ENCODE measurements around the gene SLC10A3.

Gene SLC10A3

GRCh38 chrX:154450312-154450711, 40.1 kb downstream of the SLC10A3 start:
- peak in 18 of 42 donors; percentile 22 to 71 (median 49) for DNase-seq

GRCh38 chrX:154449618-154450017, 40.8 kb downstream of the SLC10A3 start:
- intact Hi-C loops (cut with DNase I): no loop called here

More at GRCh38 chrX:154450312-154450711, 40.1 kb downstream of the SLC10A3 start:
- intact Hi-C loops (cut with DNase I): no loop called here

GRCh38 chrX:154448484-154448883, 41.9 kb downstream of the SLC10A3 start:
- intact Hi-C loops (cut with DNase I): no loop called here
- no peak for DNase-seq

More at GRCh38 chrX:154449618-154450017, 40.8 kb downstream of the SLC10A3 start:
- DNase-seq: no peak

DNA sequence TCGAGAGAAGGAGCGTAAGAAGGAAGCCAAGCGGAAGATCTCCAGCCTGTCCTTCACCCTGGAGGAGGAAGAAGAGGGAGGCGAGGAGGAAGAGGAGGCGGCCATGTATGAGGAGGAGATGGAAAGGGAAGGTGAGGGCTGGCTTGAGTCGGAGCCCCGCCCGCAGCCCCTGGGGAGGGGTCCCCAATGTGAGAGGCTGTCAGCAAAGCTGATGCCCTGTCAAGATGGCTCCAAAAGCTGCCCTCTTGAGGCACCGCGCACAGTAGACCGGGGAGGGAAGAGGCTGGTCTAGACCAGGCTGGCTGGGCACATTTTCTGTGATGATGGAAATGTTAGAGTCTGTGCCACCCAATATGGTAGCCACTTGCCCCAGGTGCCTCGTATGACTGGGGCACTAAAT, 44.0 kb downstream of the SLC10A3 start:
- no peak for DNase-seq
- intact Hi-C loops (cut with DNase I): no loop called here

- DNase-seq: no peak
- intact Hi-C loops (cut with DNase I): no loop called here
These were observed 44.7 kb downstream of the SLC10A3 start for GRCh38 chrX:154445776-154446175.

- intact Hi-C loops (cut with DNase I): no loop called here
- DNase-seq: no peak
These were observed 45.6 kb downstream of the SLC10A3 start for GRCh38 chrX:154444755-154445246.

DNA sequence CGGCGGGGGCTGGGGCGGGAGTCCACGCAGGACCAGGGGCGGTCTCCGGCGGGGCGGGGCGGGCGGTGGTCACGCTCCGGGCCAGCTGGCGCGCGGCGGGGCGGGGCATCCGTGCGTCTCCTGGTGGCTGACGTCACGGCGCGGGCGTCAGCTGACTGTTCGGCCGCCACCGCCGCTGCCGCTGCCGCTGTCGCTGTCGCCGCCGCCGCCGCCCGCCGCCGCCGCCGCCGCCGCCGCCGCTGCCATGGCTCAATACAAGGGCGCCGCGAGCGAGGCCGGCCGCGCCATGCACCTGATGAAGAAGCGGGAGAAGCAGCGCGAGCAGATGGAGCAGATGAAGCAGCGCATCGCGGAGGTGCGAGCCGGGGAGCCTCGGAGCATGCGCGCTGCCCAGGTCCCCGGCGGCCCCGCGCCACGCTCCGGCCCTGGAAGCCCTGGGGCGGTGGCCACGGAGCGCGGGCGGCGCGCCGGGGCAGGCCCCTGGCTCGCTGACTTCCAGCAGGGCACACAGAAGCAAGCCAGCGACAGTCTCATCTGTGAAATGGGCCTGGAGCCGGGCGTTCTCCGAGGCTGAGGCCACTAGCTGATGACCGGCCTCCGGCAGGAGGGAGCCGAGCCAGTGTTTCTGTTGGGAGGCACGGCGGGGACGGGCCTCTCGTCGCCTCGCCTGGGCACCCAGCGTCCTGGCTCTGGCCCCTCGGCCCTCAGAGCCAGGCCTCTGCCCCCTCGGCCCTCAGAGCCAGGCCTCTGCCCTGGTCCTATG, 46.3 kb downstream of the SLC10A3 start, which contains the start of gene FAM50A:
FAM50A (plus strand) TSS at position 150 of the 763 bp plus-strand sequence; CDS start at position 245, 95 bp downstream.
- peak; percentile 40 to 90 (median 80) for DNase-seq
- intact Hi-C loops (cut with DNase I): no loop called here

DNA sequence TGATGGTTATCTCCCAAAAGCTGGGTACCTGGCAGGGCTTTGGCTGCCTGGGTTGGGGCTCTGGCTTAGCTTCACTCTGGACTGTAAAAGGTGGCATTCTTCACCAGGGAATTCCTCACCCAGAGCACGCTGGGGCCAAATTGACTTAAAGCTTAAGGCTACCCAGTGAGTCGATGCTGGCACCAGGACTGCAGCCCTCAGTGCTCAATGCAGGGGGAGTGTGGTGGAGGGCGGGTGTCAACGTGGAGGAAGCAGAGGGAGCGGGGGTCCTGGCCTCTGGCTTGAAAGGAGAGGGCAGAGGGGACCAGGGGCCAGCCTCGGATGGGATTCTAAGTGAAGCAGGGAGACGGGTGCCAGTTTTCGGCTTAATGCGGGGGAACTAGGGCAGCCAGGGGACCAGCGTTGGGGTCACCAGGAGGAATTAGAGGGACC, 46.9 kb downstream of the SLC10A3 start:
- intact Hi-C loops (cut with DNase I): no loop called here
- DNase-seq: peak in 2 of 42 donors; percentile 25 to 43

- intact Hi-C loops (cut with DNase I): no loop called here
These were observed 48.3 kb downstream of the SLC10A3 start for GRCh38 chrX:154441984-154442707.

GRCh38 chrX:154441564-154441963, 48.9 kb downstream of the SLC10A3 start:
- intact Hi-C loops (cut with DNase I): no loop called here
- no peak for DNase-seq

More at GRCh38 chrX:154441984-154442707, 48.3 kb downstream of the SLC10A3 start:
- DNase-seq: no peak

DNA sequence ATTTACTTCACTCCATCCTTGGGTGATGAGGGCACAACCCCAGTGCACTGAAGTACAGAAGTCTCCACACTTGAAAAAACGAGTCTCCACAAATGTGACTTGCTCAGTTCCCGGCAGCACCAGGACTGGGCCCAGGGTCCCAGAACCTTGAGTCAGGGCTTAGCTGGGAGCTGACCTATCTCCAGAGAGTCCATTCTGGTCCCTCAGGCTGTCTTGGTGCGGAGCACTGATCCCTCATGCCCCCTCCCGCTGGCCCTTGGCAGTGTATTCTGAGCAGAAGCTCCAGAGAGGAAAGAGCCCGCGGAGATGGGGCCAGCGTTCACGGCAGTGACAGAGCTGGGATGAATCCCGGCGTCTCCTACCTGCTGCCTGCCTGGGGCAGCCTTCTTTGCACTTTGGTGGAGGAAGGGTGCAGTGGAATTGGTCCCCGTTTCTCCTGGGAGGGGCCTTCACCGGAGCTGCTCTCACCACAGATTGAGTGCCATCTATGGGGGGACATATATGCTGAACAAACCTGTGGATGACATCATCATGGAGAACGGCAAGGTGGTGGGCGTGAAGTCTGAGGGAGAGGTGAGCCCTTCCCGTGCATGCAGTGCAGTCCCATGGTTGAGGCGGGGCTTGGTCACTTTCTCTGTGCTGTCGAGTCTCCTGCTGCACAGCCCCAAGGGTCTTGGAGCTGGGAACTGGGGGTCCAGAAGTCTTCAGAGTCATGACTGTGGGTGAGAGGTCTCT, 49.6 kb downstream of the SLC10A3 start:
- intact Hi-C loops (cut with DNase I): no loop called here
- DNase-seq: peak in 7 of 42 donors; percentile 30 to 59 (median 41)

GRCh38 chrX:154439841-154440240, 50.6 kb downstream of the SLC10A3 start:
- no peak for DNase-seq
- intact Hi-C loops (cut with DNase I): no loop called here

- intact Hi-C loops (cut with DNase I): no loop called here
- DNase-seq: no peak
These were observed 52.2 kb downstream of the SLC10A3 start for GRCh38 chrX:154437971-154438893.

Data from head of caudate nucleus (tissue), 42 donors.